ENCODE results near the gene CENPU. TPM values are rescaled to one million over a fixed set of nuclear protein-coding genes. Genes with fewer than 3 reads are reported as not detected.
"Not testable (repeated sequence)": the region's sequence is repeated elsewhere in the genome, so short reads cannot be mapped to it uniquely, and the experiment has no call there.

CENPU gene
- total RNA-seq, 1 experiment from 2014 or later: 31.3 TPM

DNA sequence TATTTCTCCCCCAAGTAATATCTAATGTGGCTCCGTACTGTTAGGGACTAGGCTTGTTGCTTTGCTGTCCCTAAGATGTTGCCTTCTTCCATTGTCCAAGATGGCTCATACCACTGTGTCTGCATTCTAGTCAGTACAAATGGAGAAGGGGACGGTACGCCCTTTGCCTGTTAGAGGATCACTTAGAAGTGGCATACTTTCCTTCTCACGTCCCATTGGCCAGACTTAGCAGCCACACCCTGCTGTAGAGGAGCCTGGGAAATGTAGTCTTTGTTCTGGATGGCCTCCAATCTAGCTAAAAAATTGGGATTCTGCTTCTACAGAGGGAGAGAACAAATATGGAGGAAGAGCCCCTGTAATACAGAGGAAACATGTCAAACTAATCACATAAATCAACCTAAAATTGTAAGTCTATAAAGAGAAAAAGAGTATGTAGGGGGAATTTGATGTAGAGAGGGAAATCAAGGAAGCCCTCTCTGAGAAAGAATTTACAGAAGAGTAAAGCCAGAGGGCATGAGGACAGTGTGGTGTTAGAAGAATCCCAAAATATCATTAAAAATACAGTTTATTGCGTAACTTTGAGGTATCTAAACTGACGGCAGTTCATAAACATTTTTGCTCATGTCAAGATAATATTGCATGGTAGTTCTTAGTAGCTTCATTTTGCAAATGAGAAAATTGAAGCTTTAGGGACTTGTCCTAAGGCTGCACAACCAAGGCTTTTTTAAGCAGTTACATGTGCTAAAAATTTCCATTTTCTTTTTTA is 69.3 kb downstream of the CENPU start:
- no peaks in the 10 kb centered on the region for H3K36me3 ChIP-seq (ENCODE audit: insufficient read depth, low read length)
- no peak overlapping the region for H3K27ac ChIP-seq (ENCODE audit: low read length)
- H4K20me1 ChIP-seq (ENCODE audit: insufficient read depth, low read depth, low read length): no peaks in the 10 kb centered on the region
- H3K4me2 ChIP-seq (ENCODE audit: low read depth, low read length, poor library complexity, severe bottlenecking): no peak overlapping the region
- H2AFZ ChIP-seq (ENCODE audit: low read length): no peak overlapping the region
- no peaks in the 10 kb centered on the region for H3K27me3 ChIP-seq (ENCODE audit: low read length)
- H3K4me3 ChIP-seq (ENCODE audit: low read length): no peak overlapping the region
- H3K9ac ChIP-seq (ENCODE audit: low read length): no peak overlapping the region
- DNase-seq: no peak
- H3K9me3 ChIP-seq (ENCODE audit: low read length): no peaks in the 10 kb centered on the region
- no peaks in the 10 kb centered on the region for H3K79me2 ChIP-seq (ENCODE audit: low read length)
- H3K4me1 ChIP-seq (ENCODE audit: low read length): peaks cover 6% of the 10 kb centered on the region
- no peaks in the 10 kb centered on the region for H3K9me2 ChIP-seq (replicated peaks; ENCODE audit: insufficient read depth, low read length)

DNA sequence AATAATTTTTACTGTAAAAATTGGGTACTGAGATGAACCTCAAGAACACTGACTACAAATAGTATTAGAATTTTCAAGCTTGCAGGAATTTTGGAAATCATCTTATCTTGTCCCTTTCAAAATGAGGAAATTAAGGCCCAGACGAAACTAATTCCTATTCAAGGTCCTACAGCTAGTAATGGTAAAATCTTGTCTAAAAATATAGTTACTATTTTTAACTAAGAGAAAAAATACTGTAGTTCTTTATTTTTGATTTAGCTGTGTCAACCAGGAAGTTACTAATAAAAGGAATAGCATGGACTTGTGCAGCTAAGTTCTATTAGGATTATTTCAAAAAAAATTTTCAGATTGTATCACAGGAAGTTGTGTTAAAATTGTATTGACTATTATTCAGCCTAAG is 71.7 kb downstream of the CENPU start:
- Histone ChIP-seq H3K9me3 (ENCODE audit: low read length) (no peaks in the 10 kb centered on the region), H3K4me1 (ENCODE audit: low read length) (peaks cover 8% of the 10 kb centered on the region), H3K27me3 (ENCODE audit: low read length) (no peaks in the 10 kb centered on the region), H3K27ac (ENCODE audit: low read length) (peak overlapping the region; percentile 13; the same call in 1 of the 2 replicates), H3K9ac (ENCODE audit: low read length) (no peak overlapping the region), H3K36me3 (ENCODE audit: insufficient read depth, low read length) (no peaks in the 10 kb centered on the region), H3K9me2 (replicated peaks; ENCODE audit: insufficient read depth, low read length) (no peaks in the 10 kb centered on the region), H3K79me2 (ENCODE audit: low read length) (no peaks in the 10 kb centered on the region), H3K4me3 (ENCODE audit: low read length) (no peak overlapping the region), H4K20me1 (ENCODE audit: insufficient read depth, low read depth, low read length) (no peaks in the 10 kb centered on the region), H2AFZ (ENCODE audit: low read length) (no peak overlapping the region), H3K4me2 (ENCODE audit: low read depth, low read length, poor library complexity, severe bottlenecking) (no peak overlapping the region)
- DNase-seq: no peak

DNA sequence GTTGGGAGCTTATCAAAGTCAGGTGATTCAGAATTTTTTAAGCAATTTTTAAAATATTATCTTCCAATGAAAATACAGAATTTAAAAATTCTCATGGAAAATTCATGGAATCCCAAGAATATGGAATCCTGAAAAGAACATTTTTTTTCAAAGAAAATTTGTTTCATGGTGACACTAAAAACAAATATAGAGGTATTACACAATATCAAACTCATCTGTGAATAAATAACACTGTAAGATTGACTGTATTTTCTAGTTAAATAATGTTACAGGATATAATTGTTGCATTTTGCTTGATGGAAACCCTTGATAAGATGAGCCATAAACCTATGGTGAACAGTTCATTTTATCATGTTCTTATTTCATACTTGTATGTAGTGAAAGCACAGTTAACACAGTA is 72.9 kb downstream of the CENPU start:
- DNase-seq: no peak
- H3K9me3 ChIP-seq (ENCODE audit: low read length): no peaks in the 10 kb centered on the region
- H2AFZ ChIP-seq (ENCODE audit: low read length): no peak overlapping the region
- no peaks in the 10 kb centered on the region for H3K36me3 ChIP-seq (ENCODE audit: insufficient read depth, low read length)
- H3K9me2 ChIP-seq (replicated peaks; ENCODE audit: insufficient read depth, low read length): no peaks in the 10 kb centered on the region
- H3K4me1 ChIP-seq (ENCODE audit: low read length): peaks cover 20% of the 10 kb centered on the region
- H3K9ac ChIP-seq (ENCODE audit: low read length): no peak overlapping the region
- H3K79me2 ChIP-seq (ENCODE audit: low read length): no peaks in the 10 kb centered on the region
- H3K27ac ChIP-seq (ENCODE audit: low read length): no peak overlapping the region
- H4K20me1 ChIP-seq (ENCODE audit: insufficient read depth, low read depth, low read length): no peaks in the 10 kb centered on the region
- H3K4me3 ChIP-seq (ENCODE audit: low read length): no peak overlapping the region
- H3K4me2 ChIP-seq (ENCODE audit: low read depth, low read length, poor library complexity, severe bottlenecking): no peak overlapping the region
- no peaks in the 10 kb centered on the region for H3K27me3 ChIP-seq (ENCODE audit: low read length)

DNA sequence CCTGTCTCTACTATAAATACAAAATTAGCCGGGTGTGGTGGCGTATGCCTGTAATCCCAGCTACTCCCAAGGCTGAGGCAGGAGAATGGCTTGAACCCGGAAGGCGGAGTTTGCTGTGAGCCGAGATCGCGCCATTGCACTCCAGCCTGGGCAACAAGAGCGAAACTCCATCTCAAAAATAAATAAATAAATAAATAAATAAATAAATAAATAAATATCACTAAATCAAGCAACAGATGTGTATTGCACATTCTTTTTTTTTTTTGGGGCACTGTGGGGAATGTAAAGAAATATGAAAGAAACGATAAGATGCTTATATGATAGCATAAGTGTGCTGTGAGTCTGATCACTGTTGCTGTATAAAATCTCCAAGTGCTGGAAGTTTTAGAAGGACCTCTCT is 76.1 kb downstream of the CENPU start:
- not testable (repeated sequence) for H3K4me3 ChIP-seq (ENCODE audit: low read length); H3K27me3 ChIP-seq (ENCODE audit: low read length); H3K9me3 ChIP-seq (ENCODE audit: low read length); H3K27ac ChIP-seq (ENCODE audit: low read length); H2AFZ ChIP-seq (ENCODE audit: low read length); DNase-seq; H4K20me1 ChIP-seq (ENCODE audit: insufficient read depth, low read depth, low read length); H3K9me2 ChIP-seq (replicated peaks; ENCODE audit: insufficient read depth, low read length); H3K4me2 ChIP-seq (ENCODE audit: low read depth, low read length, poor library complexity, severe bottlenecking); H3K79me2 ChIP-seq (ENCODE audit: low read length); H3K9ac ChIP-seq (ENCODE audit: low read length); H3K36me3 ChIP-seq (ENCODE audit: insufficient read depth, low read length)
- peaks cover 20% of the 10 kb centered on the region for H3K4me1 ChIP-seq (ENCODE audit: low read length)

DNA sequence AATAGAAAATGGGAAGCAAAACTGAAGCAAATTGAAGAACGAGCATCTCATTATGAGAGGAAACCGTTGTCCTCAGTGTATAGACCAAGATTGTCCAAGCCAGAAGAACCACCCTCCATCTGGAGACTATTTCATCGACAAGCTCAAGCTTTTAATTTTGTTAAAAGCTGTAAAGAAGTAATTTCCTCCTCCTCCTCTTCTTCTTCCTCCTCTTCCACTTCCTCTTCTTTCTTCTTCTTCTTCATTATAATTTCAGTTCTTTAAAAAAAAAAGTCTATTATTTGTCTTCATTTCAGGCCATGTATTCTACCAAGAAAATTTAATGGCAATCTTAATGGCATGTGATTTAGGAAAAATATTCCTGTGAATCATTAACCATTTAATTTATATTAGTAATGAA is 76.8 kb downstream of the CENPU start:
- Histone ChIP-seq H3K9me2 (replicated peaks; ENCODE audit: insufficient read depth, low read length) (no peaks in the 10 kb centered on the region), H2AFZ (ENCODE audit: low read length) (no peak overlapping the region), H3K9me3 (ENCODE audit: low read length) (no peaks in the 10 kb centered on the region), H3K9ac (ENCODE audit: low read length) (no peak overlapping the region), H3K36me3 (ENCODE audit: insufficient read depth, low read length) (no peaks in the 10 kb centered on the region), H3K27me3 (ENCODE audit: low read length) (no peaks in the 10 kb centered on the region), H3K4me2 (ENCODE audit: low read depth, low read length, poor library complexity, severe bottlenecking) (no peak overlapping the region), H3K79me2 (ENCODE audit: low read length) (no peaks in the 10 kb centered on the region), H3K4me3 (ENCODE audit: low read length) (no peak overlapping the region), H3K27ac (ENCODE audit: low read length) (0 out of 2 replicates have a peak overlapping the region, but pooled peaks have one; percentile 31), H4K20me1 (ENCODE audit: insufficient read depth, low read depth, low read length) (no peaks in the 10 kb centered on the region), H3K4me1 (ENCODE audit: low read length) (peaks cover 17% of the 10 kb centered on the region)
- no peak for DNase-seq

- no peak for DNase-seq
- no peak overlapping the region for H3K9ac ChIP-seq (ENCODE audit: low read length)
- peaks cover 13% of the 10 kb centered on the region for H3K4me1 ChIP-seq (ENCODE audit: low read length)
- H2AFZ ChIP-seq (ENCODE audit: low read length): no peak overlapping the region
- no peaks in the 10 kb centered on the region for H3K36me3 ChIP-seq (ENCODE audit: insufficient read depth, low read length)
- H3K27ac ChIP-seq (ENCODE audit: low read length): 0 out of 2 replicates have a peak overlapping the region, but pooled peaks have one; percentile 31
- no peaks in the 10 kb centered on the region for H3K9me2 ChIP-seq (replicated peaks; ENCODE audit: insufficient read depth, low read length)
- no peak overlapping the region for H3K4me2 ChIP-seq (ENCODE audit: low read depth, low read length, poor library complexity, severe bottlenecking)
- no peaks in the 10 kb centered on the region for H4K20me1 ChIP-seq (ENCODE audit: insufficient read depth, low read depth, low read length)
- no peaks in the 10 kb centered on the region for H3K9me3 ChIP-seq (ENCODE audit: low read length)
- H3K27me3 ChIP-seq (ENCODE audit: low read length): no peaks in the 10 kb centered on the region
- no peak overlapping the region for H3K4me3 ChIP-seq (ENCODE audit: low read length)
- H3K79me2 ChIP-seq (ENCODE audit: low read length): no peaks in the 10 kb centered on the region
These were observed 77.7 kb downstream of the CENPU start for GRCh38 chr4:184655889-184656869.

GRCh38 chr4:184653650-184654049 is 80.2 kb downstream of the CENPU start:
- Histone ChIP-seq H3K4me1 (ENCODE audit: low read length) (peaks cover 18% of the 10 kb centered on the region), H3K9me2 (replicated peaks; ENCODE audit: insufficient read depth, low read length) (no peaks in the 10 kb centered on the region), H2AFZ (ENCODE audit: low read length) (no peak overlapping the region), H3K9me3 (ENCODE audit: low read length) (no peaks in the 10 kb centered on the region), H4K20me1 (ENCODE audit: insufficient read depth, low read depth, low read length) (no peaks in the 10 kb centered on the region), H3K4me2 (ENCODE audit: low read depth, low read length, poor library complexity, severe bottlenecking) (no peak overlapping the region), H3K36me3 (ENCODE audit: insufficient read depth, low read length) (no peaks in the 10 kb centered on the region), H3K27ac (ENCODE audit: low read length) (no peak overlapping the region), H3K27me3 (ENCODE audit: low read length) (no peaks in the 10 kb centered on the region), H3K79me2 (ENCODE audit: low read length) (peaks cover 18% of the 10 kb centered on the region), H3K9ac (ENCODE audit: low read length) (no peak overlapping the region), H3K4me3 (ENCODE audit: low read length) (no peak overlapping the region)
- DNase-seq: no peak

GRCh38 chr4:184652681-184653080 is 81.2 kb downstream of the CENPU start:
- H3K4me1 ChIP-seq (ENCODE audit: low read length): peaks cover 22% of the 10 kb centered on the region
- not testable (repeated sequence) for H3K9me2 ChIP-seq (replicated peaks; ENCODE audit: insufficient read depth, low read length); H3K4me3 ChIP-seq (ENCODE audit: low read length); H3K4me2 ChIP-seq (ENCODE audit: low read depth, low read length, poor library complexity, severe bottlenecking); H4K20me1 ChIP-seq (ENCODE audit: insufficient read depth, low read depth, low read length); H3K36me3 ChIP-seq (ENCODE audit: insufficient read depth, low read length); H3K9ac ChIP-seq (ENCODE audit: low read length); H2AFZ ChIP-seq (ENCODE audit: low read length); DNase-seq; H3K9me3 ChIP-seq (ENCODE audit: low read length); H3K27ac ChIP-seq (ENCODE audit: low read length); H3K27me3 ChIP-seq (ENCODE audit: low read length)
- peaks cover 28% of the 10 kb centered on the region for H3K79me2 ChIP-seq (ENCODE audit: low read length)

Data from Karpas-422 (cell line).